GM21723 (cell line): ENCODE data around the gene LRP1.

Source experiments
- ATAC-seq: cut with Tn5 transposase; IDR thresholded peaks from one replicate; pipeline ENCODE4 v1.9.1; 2021; ENCODE audit warnings: mild to moderate bottlenecking, moderate library complexity; ENCODE audit not compliant: unreplicated experiment

Gene LRP1

GRCh38 chr12:57133013-57133569 is 4.8 kb downstream of the LRP1 start:
- ATAC-seq = no peak

- no peak for ATAC-seq
Observed at GRCh38 chr12:57133916-57134315, 5.6 kb downstream of the LRP1 start.

- ATAC-seq = no peak
Observed at GRCh38 chr12:57134949-57135348, 6.7 kb downstream of the LRP1 start.

- ATAC-seq = no peak
Observed at GRCh38 chr12:57135527-57136326, 7.4 kb downstream of the LRP1 start.

GRCh38 chr12:57138526-57139272 is 10.4 kb downstream of the LRP1 start:
- no peak for ATAC-seq

- no peak for ATAC-seq
Observed at GRCh38 chr12:57139796-57140649, 11.7 kb downstream of the LRP1 start.

- no peak for ATAC-seq
Observed at GRCh38 chr12:57141249-57141648, 13.0 kb downstream of the LRP1 start.

- ATAC-seq = no peak
Observed at GRCh38 chr12:57142121-57142520, 13.8 kb downstream of the LRP1 start.

- ATAC-seq = no peak
Observed at GRCh38 chr12:57142727-57143126, 14.4 kb downstream of the LRP1 start.

GRCh38 chr12:57143454-57143853 is 15.2 kb downstream of the LRP1 start:
- no peak for ATAC-seq

- no peak for ATAC-seq
Observed at GRCh38 chr12:57145460-57146059, 17.3 kb downstream of the LRP1 start.

- ATAC-seq = no peak
Observed at GRCh38 chr12:57146092-57146491, 17.8 kb downstream of the LRP1 start.

GRCh38 chr12:57146961-57147944 is 19.0 kb downstream of the LRP1 start, which contains the start of gene LRP1-AS:
Gene LRP1-AS, minus strand, starts transcription at chr12:57147619.
- ATAC-seq = no peak

- no peak for ATAC-seq
Observed at GRCh38 chr12:57148469-57149244, 20.4 kb downstream of the LRP1 start.

GRCh38 chr12:57149245-57149900 is 21.1 kb downstream of the LRP1 start:
- no peak for ATAC-seq

GRCh38 chr12:57150400-57151000 is 22.2 kb downstream of the LRP1 start:
- ATAC-seq = no peak

GRCh38 chr12:57151741-57152630 is 23.7 kb downstream of the LRP1 start:
- no peak for ATAC-seq
